OCI-LY1 (cell line): ENCODE data around the gene USP2.

Experiments
- H2AFZ ChIP-seq: fragments of 200-600 bp; sonication (generic), shearing (Covaris generic); 2 replicates; pipeline ENCODE4 v1.6.0; 2014; ENCODE audit warnings: antibody characterized with exemption, mild to moderate bottlenecking, low read length
- H3F3A ChIP-seq: fragments of 200-600 bp; sonication (generic), shearing (Covaris generic); 2 replicates; pipeline ENCODE4 v1.6.0; 2014; ENCODE audit warnings: mild to moderate bottlenecking, antibody characterized with exemption, low read length, moderate library complexity; ENCODE audit not compliant: insufficient read depth
- H3K27ac ChIP-seq: fragments of 200-600 bp; sonication (generic); 2 replicates; pipeline ENCODE4 v1.5.1; 2014; ENCODE audit warnings: low read length, mixed run types, mild to moderate bottlenecking, low read depth; ENCODE audit not compliant: poor library complexity, severe bottlenecking
- H3K27me3 ChIP-seq: fragments of 200-600 bp; sonication (generic); 2 replicates; pipeline ENCODE4 v1.6.0; 2014; ENCODE audit warnings: antibody characterized with exemption, mild to moderate bottlenecking, low read length, moderate library complexity; ENCODE audit not compliant: insufficient read depth
- H3K36me3 ChIP-seq: fragments of 200-600 bp; sonication (generic); 2 replicates; pipeline ENCODE4 v1.6.1; 2014; ENCODE audit warnings: mild to moderate bottlenecking, antibody characterized with exemption, low read length, moderate library complexity, mixed read lengths; ENCODE audit not compliant: insufficient read depth
- H3K4me1 ChIP-seq: fragments of 200-600 bp; sonication (generic); 2 replicates; pipeline ENCODE4 v1.5.1; 2014; ENCODE audit warnings: mild to moderate bottlenecking, low read length, moderate library complexity; ENCODE audit not compliant: insufficient read depth, severe bottlenecking
- H3K4me2 ChIP-seq: fragments of 200-600 bp; sonication (generic), shearing (Covaris generic); 2 replicates; pipeline ENCODE4 v1.6.1; 2014; ENCODE audit warnings: low read length
- H3K4me3 ChIP-seq: fragments of 200-600 bp; sonication (generic); 2 replicates; pipeline ENCODE4 v1.5.1; 2014; ENCODE audit warnings: low read length, low read depth, mild to moderate bottlenecking, mixed read lengths; ENCODE audit not compliant: poor library complexity, severe bottlenecking
- H3K79me2 ChIP-seq: fragments of 200-600 bp; shearing (Covaris generic); 2 replicates; pipeline ENCODE4 v1.6.1; 2016; ENCODE audit warnings: mixed run types, low read length, mixed read lengths; ENCODE audit not compliant: insufficient read depth
- H3K9ac ChIP-seq: fragments of 200-600 bp; sonication (generic), shearing (Covaris generic); 2 replicates; pipeline ENCODE4 v1.6.1; 2014; ENCODE audit warnings: mild to moderate bottlenecking, low read length, mixed read lengths
- H3K9me2 ChIP-seq: fragments of 200-600 bp; sonication (generic), shearing (Covaris generic); 2 replicates; pipeline ENCODE4 v1.6.1; 2014; ENCODE audit warnings: low read depth, mild to moderate bottlenecking, low read length, mixed read lengths
- H3K9me3 ChIP-seq: fragments of 200-600 bp; shearing (Covaris generic); 2 replicates; pipeline ENCODE4 v1.6.1; 2014; ENCODE audit warnings: low read length, mixed read lengths
- H4K20me1 ChIP-seq: fragments of 200-600 bp; sonication (generic), shearing (Covaris generic); 2 replicates; pipeline ENCODE4 v1.6.0; 2016; ENCODE audit warnings: mild to moderate bottlenecking, low read length; ENCODE audit not compliant: insufficient read depth
- CTCF ChIP-seq: fragments of 200-600 bp; sonication (generic), shearing (Covaris generic); IDR thresholded peaks from 2 replicates; pipeline ENCODE4 v1.5.1; 2017; ENCODE audit warnings: mild to moderate bottlenecking, antibody characterized with exemption, low read length, moderate library complexity, mixed read lengths
- EZH2 ChIP-seq: fragments of 200-600 bp; sonication (generic), shearing (Covaris generic); IDR thresholded peaks from 2 replicates; pipeline ENCODE4 v1.8.0; 2017; ENCODE audit warnings: borderline replicate concordance, mixed run types, mild to moderate bottlenecking, antibody characterized with exemption, low read length, moderate library complexity, mixed read lengths

Gene USP2

GRCh38 chr11:119418759-119419158, 37.3 kb upstream of the USP2 start:
- H3K9ac ChIP-seq: no peak overlapping the region
- H3K79me2 ChIP-seq: no peaks in the 10 kb centered on the region
- no peaks in the 10 kb centered on the region for H3K9me3 ChIP-seq
- H3K27me3 ChIP-seq: no peaks in the 10 kb centered on the region
- H4K20me1 ChIP-seq: no peaks in the 10 kb centered on the region
- H3F3A ChIP-seq: no peaks in the 10 kb centered on the region
- TF ChIP-seq CTCF (no peak), EZH2 (no peak)
- H3K4me1 ChIP-seq: no peaks in the 10 kb centered on the region
- H3K4me2 ChIP-seq: no peak overlapping the region
- H2AFZ ChIP-seq: no peak overlapping the region
- H3K27ac ChIP-seq: no peak overlapping the region
- no peaks in the 10 kb centered on the region for H3K9me2 ChIP-seq
- H3K4me3 ChIP-seq: no peak overlapping the region
- H3K36me3 ChIP-seq: no peaks in the 10 kb centered on the region

DNA sequence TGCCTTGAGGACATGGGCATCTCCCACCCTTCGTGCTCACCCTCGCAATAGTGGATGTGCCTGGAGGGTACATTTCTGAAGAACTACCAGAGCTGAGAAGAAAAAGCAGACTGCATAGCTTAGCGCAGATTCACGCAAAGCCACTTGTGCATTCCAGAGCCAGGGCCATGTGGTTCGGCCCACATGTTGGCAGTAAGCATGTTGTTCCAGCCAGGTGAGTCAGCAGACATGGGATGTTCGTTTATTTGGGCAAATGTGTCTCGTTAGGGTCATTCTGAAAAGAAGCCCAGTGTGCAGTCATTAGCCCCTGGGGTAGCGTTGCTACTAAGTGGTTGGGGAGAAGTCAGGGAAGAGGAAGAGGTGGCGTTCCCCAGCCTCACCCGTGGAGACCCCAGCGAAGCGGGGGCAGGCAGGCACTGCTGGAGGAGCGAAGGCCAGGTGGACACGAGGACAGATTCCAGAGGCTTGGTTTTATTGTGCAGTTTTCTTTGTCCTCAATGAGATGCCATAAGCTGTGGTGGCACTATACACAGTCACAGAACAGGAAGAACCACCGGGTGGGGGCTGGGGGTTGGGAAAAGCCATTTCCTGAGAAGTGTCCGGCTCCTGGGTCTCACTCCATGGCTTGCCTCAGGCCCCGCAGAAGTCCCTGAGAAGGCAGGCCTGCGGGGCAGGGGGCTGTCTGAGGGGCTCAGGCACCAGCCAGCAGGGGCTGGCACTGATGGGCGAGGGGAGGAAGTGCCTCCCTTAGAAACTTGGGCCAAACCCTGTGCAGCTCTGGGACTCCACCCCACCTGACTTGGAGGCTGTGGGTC, 36.4 kb upstream of the USP2 start:
- no peaks in the 10 kb centered on the region for H3K36me3 ChIP-seq
- H3K27me3 ChIP-seq: no peaks in the 10 kb centered on the region
- no peak overlapping the region for H2AFZ ChIP-seq
- no peak for TF ChIP-seq EZH2
- no peak for TF ChIP-seq CTCF
- H3K4me3 ChIP-seq: no peak overlapping the region
- H3F3A ChIP-seq: no peaks in the 10 kb centered on the region
- H3K4me1 ChIP-seq: no peaks in the 10 kb centered on the region
- no peak overlapping the region for H3K4me2 ChIP-seq
- no peaks in the 10 kb centered on the region for H3K9me2 ChIP-seq
- no peaks in the 10 kb centered on the region for H3K9me3 ChIP-seq
- no peak overlapping the region for H3K9ac ChIP-seq
- no peaks in the 10 kb centered on the region for H4K20me1 ChIP-seq
- H3K27ac ChIP-seq: no peak overlapping the region
- no peaks in the 10 kb centered on the region for H3K79me2 ChIP-seq

DNA sequence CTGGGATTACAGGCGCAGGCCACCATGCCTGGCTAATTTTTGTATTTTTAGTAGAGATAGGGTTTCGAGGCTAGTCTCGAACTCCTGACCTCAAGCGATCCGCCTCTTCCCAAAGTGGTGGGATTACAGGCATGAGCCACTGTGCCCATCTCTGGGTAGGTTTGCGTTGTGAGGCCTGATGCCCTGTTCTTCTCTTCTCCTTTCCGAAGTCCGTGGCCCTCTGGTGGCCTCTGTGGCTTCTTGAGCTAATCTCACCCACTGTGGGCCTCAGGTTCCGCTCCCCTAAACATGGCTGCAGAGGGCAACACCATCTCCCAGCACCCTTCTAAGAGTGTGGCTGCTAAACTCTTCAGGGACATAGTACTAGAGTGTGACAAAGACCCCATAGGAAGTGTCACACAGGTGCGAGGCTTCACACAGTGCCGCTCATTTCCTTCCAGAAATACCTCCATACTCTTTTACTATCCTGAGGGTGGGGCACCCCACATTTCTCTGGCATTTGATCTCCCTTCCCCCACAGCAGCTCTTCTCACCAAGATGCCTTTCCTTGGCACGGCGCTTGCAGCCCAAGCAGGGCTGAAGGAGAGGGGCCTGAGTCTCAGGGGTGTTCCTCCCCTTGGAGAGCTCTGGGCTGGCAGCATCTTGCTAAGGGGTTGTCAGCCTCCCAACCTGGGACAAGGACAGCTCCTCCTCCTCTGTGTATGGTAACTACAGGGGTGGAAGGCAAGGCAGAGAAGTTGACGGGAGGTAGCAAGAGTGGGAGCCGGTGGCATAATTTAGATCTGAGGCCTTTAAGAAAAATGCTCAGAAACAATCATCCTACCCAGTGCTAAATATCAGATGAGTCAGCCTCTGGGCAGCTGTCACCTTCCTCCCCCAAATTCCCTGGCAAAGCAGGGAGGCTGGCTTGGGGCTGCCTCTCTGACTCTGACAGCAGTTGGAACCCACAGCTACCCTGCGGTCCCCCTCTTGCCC, 35.4 kb upstream of the USP2 start:
- H3K27ac ChIP-seq: no peak overlapping the region
- no peak overlapping the region for H3K4me3 ChIP-seq
- no peak overlapping the region for H3K4me2 ChIP-seq
- no peaks in the 10 kb centered on the region for H3K9me3 ChIP-seq
- H3F3A ChIP-seq: no peaks in the 10 kb centered on the region
- H3K9ac ChIP-seq: no peak overlapping the region
- H3K4me1 ChIP-seq: no peaks in the 10 kb centered on the region
- H4K20me1 ChIP-seq: no peaks in the 10 kb centered on the region
- no peaks in the 10 kb centered on the region for H3K79me2 ChIP-seq
- no peaks in the 10 kb centered on the region for H3K27me3 ChIP-seq
- H3K36me3 ChIP-seq: no peaks in the 10 kb centered on the region
- no peak overlapping the region for H2AFZ ChIP-seq
- no peak for TF ChIP-seq CTCF
- no peak for TF ChIP-seq EZH2
- H3K9me2 ChIP-seq: no peaks in the 10 kb centered on the region
